CD4-positive, alpha-beta T cell (primary cell): ENCODE results near the gene ARX. TPM values are rescaled to one million over a fixed set of nuclear protein-coding genes. Genes with fewer than 3 reads are reported as not detected.

Experiments used
- ATAC-seq: fragments of 200-7000 bp; cut with Tn5 transposase; one replicate; pipeline ENCODE4 v1.10.0; 2022; ENCODE audit warnings: mild to moderate bottlenecking; ENCODE audit not compliant: poor library complexity
- CTCF ChIA-PET: fragments of 350-600 bp; sonication (Branson Sonifier 250); formaldehyde crosslinking; loops from one replicate; lab custom pipeline; 2021; ENCODE audit warnings: antibody characterized with exemption, inconsistent platforms; lab: Charles Lee
- POLR2A ChIA-PET: fragments of 350-600 bp; sonication (Branson Sonifier 250); formaldehyde crosslinking; loops from one replicate; lab custom pipeline; 2021; ENCODE audit warnings: antibody characterized with exemption, inconsistent platforms; lab: Charles Lee
- DNase-seq, 14 experiments: peaks; one replicate each; pipeline ENCODE4 v3.0.0-alpha.2; 2013 to 2020; ENCODE audit warnings: mixed read lengths in 2 of 14
- H3K27ac ChIP-seq, 2 donors: one replicate each; pipeline versions ENCODE4 v1.5.1 to v1.7.0; 2013; ENCODE audit warnings: low read length in 2 of 2, low read depth in 1 of 2, mild to moderate bottlenecking in 1 of 2
- H3K27me3 ChIP-seq, 2 experiments: 1 replicate in 1 of 2; 2 replicates in 1 of 2; pipeline versions ENCODE4 v1.6.1 to v1.7.0; 2013; ENCODE audit warnings: low read length in 2 of 2, control low read depth in 1 of 2, mild to moderate bottlenecking in 1 of 2, moderate library complexity in 1 of 2; ENCODE audit not compliant: insufficient read depth in 2 of 2, control insufficient read depth in 1 of 2
- H3K36me3 ChIP-seq: one replicate; pipeline ENCODE4 v1.6.1; 2013; ENCODE audit warnings: low read length, control low read depth; ENCODE audit not compliant: insufficient read depth
- H3K4me1 ChIP-seq: one replicate; pipeline ENCODE4 v1.6.1; 2013; ENCODE audit warnings: low read length, control low read depth; ENCODE audit not compliant: insufficient read depth
- H3K4me3 ChIP-seq: one replicate; pipeline ENCODE4 v1.5.1; 2013; ENCODE audit warnings: mild to moderate bottlenecking, low read length, moderate library complexity
- H3K9me3 ChIP-seq, 2 experiments: 1 replicate in 1 of 2; 2 replicates in 1 of 2; pipeline versions ENCODE4 v1.6.1 to v1.7.0; 2013; ENCODE audit warnings: low read length in 2 of 2, mild to moderate bottlenecking in 2 of 2, control low read depth in 1 of 2, moderate library complexity in 1 of 2; ENCODE audit not compliant: control insufficient read depth in 1 of 2, insufficient read depth in 1 of 2
- H3K27ac Mint-ChIP-seq: one replicate; pipeline ENCODE4 v1.8.0; 2020; ENCODE audit warnings: mixed read lengths
- H3K27me3 Mint-ChIP-seq: one replicate; pipeline ENCODE4 v1.8.0; 2021; ENCODE audit warnings: mixed read lengths
- H3K36me3 Mint-ChIP-seq: one replicate; pipeline ENCODE4 v1.8.0; 2021; ENCODE audit warnings: low read depth, mixed read lengths
- H3K4me1 Mint-ChIP-seq: one replicate; pipeline ENCODE4 v1.8.0; 2021; ENCODE audit warnings: low read depth, mixed read lengths
- H3K4me3 Mint-ChIP-seq: one replicate; pipeline ENCODE4 v1.8.0; 2020; ENCODE audit warnings: mild to moderate bottlenecking, mixed read lengths
- H3K9me3 Mint-ChIP-seq: one replicate; pipeline ENCODE4 v1.8.0; 2020; ENCODE audit warnings: mixed read lengths
- CTCF ChIP-seq: fragments of 200-600 bp; IDR thresholded peaks from one replicate; pipeline ENCODE4 v1.8.0; 2022; ENCODE audit warnings: antibody characterized with exemption, mild to moderate bottlenecking
- intact Hi-C, 2 experiments: fragments of 100-400 bp; cut with DNase I in 1 of 2; cut with micrococcal nuclease in 1 of 2; formaldehyde crosslinking; loops; one replicate each; pipeline versions ENCODE4 v1.15.1 to v1.9.0; 2023 to 2025; cut with DNase I, micrococcal nuclease
- polyA plus RNA-seq, 2 donors: library from polyadenylated mRNA; unstranded; fragments of 120-200 nt; gene quantifications; one replicate each; pipeline ENCODE4 v1.2.1, GENCODE V29; 2013
- total RNA-seq, 174 experiments: library from RNA in 2 of 174; stranded (reverse) in 2 of 174; gene quantifications; one replicate each; pipeline ENCODE4 v1.2.3 and lab custom pipeline; 2021 to 2026

Gene ARX
- total RNA-seq (not detected), total RNA-seq (lab: John Stamatoyannopoulos, UW) (0 to 0.18 (median 0) reads per million in 172 experiments)
- not detected for polyA plus RNA-seq (2013, experiment 1 of 2)
- 0.07 TPM for polyA plus RNA-seq (2013, experiment 2 of 2)

- H3K9me3 ChIP-seq: peaks cover 0 to 27% of the 10 kb centered on the region in 2 experiments
- peaks cover 51% of the 10 kb centered on the region for H3K4me1 ChIP-seq
- H3K27ac ChIP-seq: no peak within 1 kb of the TSS
- no peak within 1 kb of the TSS for H3K4me3 ChIP-seq
- H3K27me3 Mint-ChIP-seq: peaks cover 52% of the 10 kb centered on the region
- TF ChIP-seq CTCF: no peak
- peak in 4 of 14 experiments; percentile 12 to 45 (median 38) for DNase-seq
- H3K4me3 Mint-ChIP-seq: peak within 1 kb of the TSS; percentile 51
- peaks cover 17% of the 10 kb centered on the region for H3K4me1 Mint-ChIP-seq
- H3K36me3 Mint-ChIP-seq: no peaks in the 10 kb centered on the region
- ChIA-PET POLR2A (interaction anchor here (0.6 kb wide), 1 partner anchor 41 kb away, joined by 3 read pairs; no protein-coding TSS in a partner anchor), CTCF (no interaction called here)
- H3K27me3 ChIP-seq: peaks cover 53 to 77% of the 10 kb centered on the region in 2 experiments
- no peaks in the 10 kb centered on the region for H3K9me3 Mint-ChIP-seq
- no peaks in the 10 kb centered on the region for H3K36me3 ChIP-seq
- intact Hi-C loops: no loop called here
- H3K27ac Mint-ChIP-seq: no peak within 1 kb of the TSS
- peak; percentile 46 for ATAC-seq
Measured at GRCh38 chrX:25015486-25016360, at the start of gene ARX. ARX (minus strand) TSS chrX:25015965; CDS start chrX:25015737, 228 bp downstream.

- no peaks in the 10 kb centered on the region for H3K9me3 ChIP-seq
- no peaks in the 10 kb centered on the region for H3K4me1 ChIP-seq
- Mint-ChIP-seq H3K27me3 (peaks cover 4% of the 10 kb centered on the region), H3K4me1 (no peaks in the 10 kb centered on the region), H3K27ac (no peak overlapping the region), H3K36me3 (no peaks in the 10 kb centered on the region), H3K4me3 (no peak overlapping the region), H3K9me3 (peaks cover 3% of the 10 kb centered on the region)
- ChIA-PET CTCF (no interaction called here), POLR2A (no interaction called here)
- intact Hi-C loops: no loop called here
- no peak overlapping the region for H3K27ac ChIP-seq
- TF ChIP-seq CTCF: no peak
- H3K4me3 ChIP-seq: no peak overlapping the region
- ATAC-seq (no peak), DNase-seq (no peak)
- H3K27me3 ChIP-seq: no peaks in the 10 kb centered on the region
- no peaks in the 10 kb centered on the region for H3K36me3 ChIP-seq
Measured at GRCh38 chrX:25059273-25059672, 43.5 kb upstream of the ARX start.

GRCh38 chrX:25052798-25053534 is 37.2 kb upstream of the ARX start:
- CTCF ChIA-PET: no interaction called here

More at GRCh38 chrX:25052798-25053534, 37.2 kb upstream of the ARX start:
- no peak for DNase-seq
- intact Hi-C loops: no loop called here
- Histone ChIP-seq H3K9me3 (no peaks in the 10 kb centered on the region), H3K36me3 (no peaks in the 10 kb centered on the region), H3K27me3 (no peaks in the 10 kb centered on the region), H3K4me1 (no peaks in the 10 kb centered on the region), H3K4me3 (no peak overlapping the region), H3K27ac (no peak overlapping the region)
- ATAC-seq: no peak
- no peak overlapping the region for H3K27ac Mint-ChIP-seq
- POLR2A ChIA-PET: no interaction called here
- no peaks in the 10 kb centered on the region for H3K36me3 Mint-ChIP-seq
- TF ChIP-seq CTCF: no peak
- peaks cover 3% of the 10 kb centered on the region for H3K9me3 Mint-ChIP-seq
- H3K27me3 Mint-ChIP-seq: peaks cover 4% of the 10 kb centered on the region
- no peak overlapping the region for H3K4me3 Mint-ChIP-seq
- H3K4me1 Mint-ChIP-seq: peaks cover 14% of the 10 kb centered on the region
